ENCODE results near the gene HM13.
A peak's percentile ranks its signal among the peaks of the same experiment; 100 is the strongest.
"Not testable (repeated sequence)": the region's sequence is repeated elsewhere in the genome, so short reads cannot be mapped to it uniquely, and the experiment has no call there.

HM13 gene

GRCh38 chr20:31594558-31595379, 80.5 kb downstream of the HM13 start:
- H3K9me3 Mint-ChIP-seq = no peaks in the 10 kb centered on the region
- peaks cover 8% of the 10 kb centered on the region for H3K27me3 Mint-ChIP-seq
- DNase-seq (ENCODE audit: low spot score in 2 of 2) (no peak), ATAC-seq (replicated peaks; ENCODE audit: extremely low read depth, poor library complexity, severe bottlenecking) (no peak)
- no peak overlapping the region for H3K4me3 Mint-ChIP-seq
- no peaks in the 10 kb centered on the region for H3K36me3 Mint-ChIP-seq (ENCODE audit: insufficient read depth)
- H3K4me1 Mint-ChIP-seq = no peaks in the 10 kb centered on the region
- no peak overlapping the region for H3K27ac Mint-ChIP-seq (ENCODE audit: low read depth)

- ATAC-seq (replicated peaks; ENCODE audit: extremely low read depth, poor library complexity, severe bottlenecking) = no peak
- H3K4me1 Mint-ChIP-seq = no peaks in the 10 kb centered on the region
- H3K27me3 Mint-ChIP-seq = peaks cover 8% of the 10 kb centered on the region
- DNase-seq (ENCODE audit: low spot score in 2 of 2) = no peak
- no peaks in the 10 kb centered on the region for H3K36me3 Mint-ChIP-seq (ENCODE audit: insufficient read depth)
- no peaks in the 10 kb centered on the region for H3K9me3 Mint-ChIP-seq
- H3K27ac Mint-ChIP-seq (ENCODE audit: low read depth) = no peak overlapping the region
- no peak overlapping the region for H3K4me3 Mint-ChIP-seq
These were observed 81.1 kb downstream of the HM13 start for GRCh38 chr20:31595380-31595653.

GRCh38 chr20:31595654-31596411, 81.6 kb downstream of the HM13 start:
- Mint-ChIP-seq H3K4me1 (no peaks in the 10 kb centered on the region), H3K4me3 (no peak overlapping the region), H3K36me3 (ENCODE audit: insufficient read depth) (no peaks in the 10 kb centered on the region), H3K27me3 (peaks cover 8% of the 10 kb centered on the region), H3K27ac (ENCODE audit: low read depth) (no peak overlapping the region), H3K9me3 (no peaks in the 10 kb centered on the region)
- ATAC-seq (replicated peaks; ENCODE audit: extremely low read depth, poor library complexity, severe bottlenecking) = no peak
- no peak for DNase-seq (ENCODE audit: low spot score in 2 of 2)

- H3K27me3 Mint-ChIP-seq; H3K36me3 Mint-ChIP-seq (ENCODE audit: insufficient read depth); DNase-seq (ENCODE audit: low spot score in 2 of 2); H3K4me1 Mint-ChIP-seq; H3K27ac Mint-ChIP-seq (ENCODE audit: low read depth); ATAC-seq (replicated peaks; ENCODE audit: extremely low read depth, poor library complexity, severe bottlenecking); H3K4me3 Mint-ChIP-seq; H3K9me3 Mint-ChIP-seq: not testable (repeated sequence)
These were observed 82.1 kb downstream of the HM13 start for GRCh38 chr20:31596412-31596715.

- H3K9me3 Mint-ChIP-seq = no peaks in the 10 kb centered on the region
- H3K27me3 Mint-ChIP-seq = peaks cover 8% of the 10 kb centered on the region
- no peak for ATAC-seq (replicated peaks; ENCODE audit: extremely low read depth, poor library complexity, severe bottlenecking)
These were observed 82.7 kb downstream of the HM13 start for GRCh38 chr20:31596831-31597480.

GRCh38 chr20:31597481-31597855, 83.2 kb downstream of the HM13 start:
- DNase-seq (ENCODE audit: low spot score in 2 of 2) = no peak
- H3K36me3 Mint-ChIP-seq (ENCODE audit: insufficient read depth) = peaks cover under 1% of the 10 kb centered on the region
- H3K4me1 Mint-ChIP-seq = peaks cover 3% of the 10 kb centered on the region
- H3K9me3 Mint-ChIP-seq = no peaks in the 10 kb centered on the region
- no peak overlapping the region for H3K4me3 Mint-ChIP-seq
- peaks cover 11% of the 10 kb centered on the region for H3K27me3 Mint-ChIP-seq
- no peak for ATAC-seq (replicated peaks; ENCODE audit: extremely low read depth, poor library complexity, severe bottlenecking)
- no peak overlapping the region for H3K27ac Mint-ChIP-seq (ENCODE audit: low read depth)

More at GRCh38 chr20:31596831-31597480, 82.7 kb downstream of the HM13 start:
- Mint-ChIP-seq H3K4me1 (no peaks in the 10 kb centered on the region), H3K27ac (ENCODE audit: low read depth) (no peak overlapping the region), H3K36me3 (ENCODE audit: insufficient read depth) (no peaks in the 10 kb centered on the region), H3K4me3 (no peak overlapping the region)
- DNase-seq (ENCODE audit: low spot score in 2 of 2) = no peak

GRCh38 chr20:31602431-31602778, 88.2 kb downstream of the HM13 start:
- Mint-ChIP-seq H3K36me3 (ENCODE audit: insufficient read depth) (peaks cover 16% of the 10 kb centered on the region), H3K4me3 (peak overlapping the region; percentile 50), H3K27me3 (peaks cover 26% of the 10 kb centered on the region), H3K4me1 (peaks cover 35% of the 10 kb centered on the region), H3K27ac (ENCODE audit: low read depth) (peak overlapping the region; percentile 12), H3K9me3 (no peaks in the 10 kb centered on the region)
- DNase-seq (ENCODE audit: low spot score in 2 of 2) = no peak
- ATAC-seq (replicated peaks; ENCODE audit: extremely low read depth, poor library complexity, severe bottlenecking) = no peak

- peak overlapping the region; percentile 50 for H3K4me3 Mint-ChIP-seq
- peak; percentile 75 for ATAC-seq (replicated peaks; ENCODE audit: extremely low read depth, poor library complexity, severe bottlenecking)
These were observed 88.7 kb downstream of the HM13 start for GRCh38 chr20:31602779-31603441.

GRCh38 chr20:31603822-31604566, 89.8 kb downstream of the HM13 start:
- Mint-ChIP-seq H3K4me1 (peaks cover 35% of the 10 kb centered on the region), H3K27ac (ENCODE audit: low read depth) (peak overlapping the region; percentile 81), H3K9me3 (no peaks in the 10 kb centered on the region), H3K4me3 (peak overlapping the region; percentile 91), H3K36me3 (ENCODE audit: insufficient read depth) (peaks cover 16% of the 10 kb centered on the region), H3K27me3 (peaks cover 32% of the 10 kb centered on the region)
- peak; percentile 61 to 75 for DNase-seq (ENCODE audit: low spot score in 2 of 2)
- ATAC-seq (replicated peaks; ENCODE audit: extremely low read depth, poor library complexity, severe bottlenecking) = peak; percentile 45

More at GRCh38 chr20:31602779-31603441, 88.7 kb downstream of the HM13 start:
- peaks cover 16% of the 10 kb centered on the region for H3K36me3 Mint-ChIP-seq (ENCODE audit: insufficient read depth)
- H3K27ac Mint-ChIP-seq (ENCODE audit: low read depth) = peak overlapping the region; percentile 12
- DNase-seq (ENCODE audit: low spot score in 2 of 2) = peak in 1 of 2 donors; percentile 52
- H3K4me1 Mint-ChIP-seq = peaks cover 35% of the 10 kb centered on the region
- peaks cover 31% of the 10 kb centered on the region for H3K27me3 Mint-ChIP-seq
- no peaks in the 10 kb centered on the region for H3K9me3 Mint-ChIP-seq

- no peaks in the 10 kb centered on the region for H3K9me3 Mint-ChIP-seq
- H3K36me3 Mint-ChIP-seq (ENCODE audit: insufficient read depth) = peaks cover 16% of the 10 kb centered on the region
- peak overlapping the region; percentile 91 for H3K4me3 Mint-ChIP-seq
- peaks cover 32% of the 10 kb centered on the region for H3K27me3 Mint-ChIP-seq
- DNase-seq (ENCODE audit: low spot score in 2 of 2) = no peak
- H3K4me1 Mint-ChIP-seq = peaks cover 35% of the 10 kb centered on the region
- no peak for ATAC-seq (replicated peaks; ENCODE audit: extremely low read depth, poor library complexity, severe bottlenecking)
- peak overlapping the region; percentile 81 for H3K27ac Mint-ChIP-seq (ENCODE audit: low read depth)
These were observed 90.4 kb downstream of the HM13 start for GRCh38 chr20:31604567-31605030.

GRCh38 chr20:31605031-31605901, 91.0 kb downstream of the HM13 start, which contains the start of gene ID1:
Gene ID1 (plus strand): TSS chr20:31605289. CDS start chr20:31605388, 99 bp downstream.
- H3K27ac Mint-ChIP-seq (ENCODE audit: low read depth) = peak within 1 kb of the TSS; percentile 81
- H3K4me1 Mint-ChIP-seq = peaks cover 35% of the 10 kb centered on the region
- peak within 1 kb of the TSS; percentile 91 for H3K4me3 Mint-ChIP-seq
- DNase-seq (ENCODE audit: low spot score in 2 of 2) (peak; percentile 82 to 84), ATAC-seq (replicated peaks; ENCODE audit: extremely low read depth, poor library complexity, severe bottlenecking) (peak; percentile 86)
- peaks cover 32% of the 10 kb centered on the region for H3K27me3 Mint-ChIP-seq
- H3K9me3 Mint-ChIP-seq = no peaks in the 10 kb centered on the region
- H3K36me3 Mint-ChIP-seq (ENCODE audit: insufficient read depth) = peaks cover 16% of the 10 kb centered on the region

Measured in central memory CD8-positive, alpha-beta T cell (primary cell).